A172 (cell line): Measurements from ENCODE around the gene KRT86. TPM values are rescaled to one million over a fixed set of nuclear protein-coding genes. Genes with fewer than 3 reads are reported as not detected.
"Not testable (repeated sequence)": the region's sequence is repeated elsewhere in the genome, so short reads cannot be mapped to it uniquely, and the experiment has no call there.

Experiments used
- DNase-seq: peaks from one replicate; pipeline ENCODE4 v3.0.0-alpha.2; 2015; ENCODE audit warnings: low spot score
- total RNA-seq: library from RNA; depleted of rRNA; stranded (reverse); fragments of >200 nt; shearing (Covaris generic); gene quantifications from 2 replicates; pipeline ENCODE4 v1.2.3, GENCODE V29; 2014

KRT86 gene
- total RNA-seq, 1 experiment from 2014 or later, result 1.6 TPM

GRCh38 chr12:52238916-52239646, 35.4 kb upstream of the KRT86 start:
- no peak for DNase-seq

GRCh38 chr12:52239767-52240166, 34.7 kb upstream of the KRT86 start:
- DNase-seq, result no peak

- DNase-seq, result not testable (repeated sequence)
Measured at GRCh38 chr12:52240247-52240646, 34.2 kb upstream of the KRT86 start.

GRCh38 chr12:52241205-52241842, 33.1 kb upstream of the KRT86 start:
- no peak for DNase-seq

- DNase-seq, result no peak
Measured at GRCh38 chr12:52242442-52243258, 31.8 kb upstream of the KRT86 start.

GRCh38 chr12:52243259-52243855, 31.1 kb upstream of the KRT86 start:
- DNase-seq, result peak; percentile 58

- DNase-seq, result peak; percentile 96
Measured at GRCh38 chr12:52243856-52244614, 30.4 kb upstream of the KRT86 start.

DNA sequence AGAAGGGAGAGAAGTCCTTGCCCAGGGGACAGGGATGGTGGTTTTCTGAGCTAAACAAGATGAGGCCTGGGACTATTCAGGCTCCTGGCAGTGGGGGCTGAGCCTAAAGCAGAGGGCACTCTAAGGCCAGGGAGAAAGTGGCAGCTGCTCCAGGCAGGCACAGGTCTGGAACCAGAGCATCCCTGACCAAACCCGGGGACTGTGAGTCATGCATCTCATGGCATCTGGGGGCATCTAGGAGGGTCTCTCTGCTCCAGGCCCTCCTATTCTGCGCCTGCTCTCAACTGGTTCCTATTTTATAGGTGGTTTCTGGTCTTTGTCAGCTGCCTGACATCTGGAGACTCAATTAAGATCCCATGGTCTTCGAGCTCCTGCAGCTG, 29.8 kb upstream of the KRT86 start:
- DNase-seq, result peak; percentile 36

DNA sequence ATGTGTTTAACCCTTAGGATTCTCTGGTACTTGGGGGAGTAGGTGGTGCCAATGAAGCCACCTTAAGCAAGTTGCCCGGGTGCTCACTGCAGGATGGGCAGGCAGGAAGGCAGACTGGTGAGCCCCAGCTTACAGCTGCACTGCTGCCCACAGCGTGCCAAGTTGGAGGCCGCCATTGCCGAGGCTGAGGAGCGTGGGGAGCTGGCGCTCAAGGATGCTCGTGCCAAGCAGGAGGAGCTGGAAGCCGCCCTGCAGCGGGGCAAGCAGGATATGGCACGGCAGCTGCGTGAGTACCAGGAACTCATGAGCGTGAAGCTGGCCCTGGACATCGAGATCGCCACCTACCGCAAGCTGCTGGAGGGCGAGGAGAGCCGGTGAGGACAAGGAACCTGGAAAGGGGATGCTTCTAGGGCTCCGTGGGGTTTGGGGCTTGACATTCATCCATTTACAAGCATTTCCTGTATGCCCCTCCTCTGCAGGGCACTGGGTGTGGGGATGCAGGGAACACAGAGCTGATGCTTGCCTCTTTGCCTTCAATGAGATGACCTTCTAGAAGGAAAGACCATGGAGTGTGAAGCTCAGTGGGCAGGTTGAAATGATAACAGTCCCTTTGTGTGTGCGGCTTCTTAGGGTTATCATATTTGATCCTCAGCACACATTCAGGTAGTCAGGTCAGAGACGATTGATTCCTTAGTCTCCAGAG, 29.0 kb upstream of the KRT86 start:
- DNase-seq, result no peak

DNA sequence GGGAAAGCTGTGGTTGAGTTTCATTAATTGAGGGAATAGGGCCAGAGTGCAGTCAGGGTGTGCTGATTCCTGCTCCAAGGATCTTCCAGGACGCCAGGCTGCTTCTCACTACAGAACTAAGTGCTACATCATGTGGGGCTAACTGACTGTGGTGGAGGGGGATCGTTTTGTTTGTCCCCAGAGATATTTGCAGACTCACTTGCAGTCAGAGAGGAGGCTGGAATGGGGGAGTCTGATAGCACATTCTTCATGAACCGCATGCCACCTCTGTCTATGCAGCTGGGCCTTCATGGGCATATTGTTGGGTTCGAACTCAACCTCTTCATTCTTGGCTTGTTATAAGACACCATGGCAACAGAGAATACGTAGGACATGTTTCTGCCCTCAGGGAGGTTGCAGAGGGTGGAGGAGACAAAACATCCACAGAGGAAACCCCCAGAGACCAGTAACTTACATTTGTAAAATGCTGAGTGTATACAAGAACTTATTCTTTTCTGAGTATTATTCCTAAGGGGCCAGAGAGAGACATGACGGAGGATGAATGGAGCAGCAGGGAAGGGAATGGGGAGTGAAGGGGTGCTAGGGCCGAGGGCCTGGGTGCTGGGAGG, 28.4 kb upstream of the KRT86 start:
- no peak for DNase-seq

GRCh38 chr12:52246720-52247621, 27.5 kb upstream of the KRT86 start:
- DNase-seq, result peak; percentile 65

DNA sequence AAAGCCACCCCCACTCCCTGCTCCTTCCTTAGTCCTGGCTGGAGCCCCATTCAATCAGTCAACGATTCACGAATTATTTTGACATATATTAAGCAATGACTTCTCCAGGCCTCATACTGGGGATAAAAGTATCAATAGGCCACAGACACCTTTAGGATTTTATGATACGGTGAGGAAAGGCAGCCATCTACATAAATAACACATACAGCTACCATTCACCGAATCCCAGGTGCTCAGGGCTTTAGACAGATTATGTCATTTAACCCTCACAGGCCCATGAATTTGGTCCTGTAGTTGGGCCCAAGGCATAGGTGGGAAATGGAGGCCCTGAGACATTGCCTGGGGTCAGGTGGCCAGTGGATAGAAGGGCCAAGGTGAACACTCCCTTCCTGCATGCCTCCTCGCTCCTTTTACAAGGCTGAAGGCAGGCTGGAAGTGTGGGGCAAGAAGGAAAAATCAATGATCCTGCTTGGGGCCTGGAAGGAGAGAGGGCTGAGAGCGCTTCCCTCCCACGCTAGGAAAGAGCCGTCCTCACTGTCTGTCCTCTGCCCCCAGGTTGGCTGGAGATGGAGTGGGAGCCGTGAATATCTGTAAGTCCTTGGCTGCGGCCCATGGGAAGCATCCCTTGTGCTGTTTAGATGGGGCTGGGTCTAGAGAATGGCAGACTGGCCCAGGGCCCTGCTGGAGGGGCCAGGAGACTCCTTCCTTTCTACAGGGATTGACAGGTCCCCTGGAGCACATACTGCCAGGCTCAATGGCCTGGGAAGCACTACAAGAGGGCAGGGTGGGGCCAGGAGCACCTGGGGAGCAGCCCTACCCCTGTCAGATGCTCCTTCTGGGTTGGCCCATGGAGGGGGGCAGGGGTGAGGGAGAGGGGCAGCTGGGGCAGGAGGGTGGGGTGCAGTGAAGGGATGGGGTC, 26.6 kb upstream of the KRT86 start:
- no peak for DNase-seq

DNA sequence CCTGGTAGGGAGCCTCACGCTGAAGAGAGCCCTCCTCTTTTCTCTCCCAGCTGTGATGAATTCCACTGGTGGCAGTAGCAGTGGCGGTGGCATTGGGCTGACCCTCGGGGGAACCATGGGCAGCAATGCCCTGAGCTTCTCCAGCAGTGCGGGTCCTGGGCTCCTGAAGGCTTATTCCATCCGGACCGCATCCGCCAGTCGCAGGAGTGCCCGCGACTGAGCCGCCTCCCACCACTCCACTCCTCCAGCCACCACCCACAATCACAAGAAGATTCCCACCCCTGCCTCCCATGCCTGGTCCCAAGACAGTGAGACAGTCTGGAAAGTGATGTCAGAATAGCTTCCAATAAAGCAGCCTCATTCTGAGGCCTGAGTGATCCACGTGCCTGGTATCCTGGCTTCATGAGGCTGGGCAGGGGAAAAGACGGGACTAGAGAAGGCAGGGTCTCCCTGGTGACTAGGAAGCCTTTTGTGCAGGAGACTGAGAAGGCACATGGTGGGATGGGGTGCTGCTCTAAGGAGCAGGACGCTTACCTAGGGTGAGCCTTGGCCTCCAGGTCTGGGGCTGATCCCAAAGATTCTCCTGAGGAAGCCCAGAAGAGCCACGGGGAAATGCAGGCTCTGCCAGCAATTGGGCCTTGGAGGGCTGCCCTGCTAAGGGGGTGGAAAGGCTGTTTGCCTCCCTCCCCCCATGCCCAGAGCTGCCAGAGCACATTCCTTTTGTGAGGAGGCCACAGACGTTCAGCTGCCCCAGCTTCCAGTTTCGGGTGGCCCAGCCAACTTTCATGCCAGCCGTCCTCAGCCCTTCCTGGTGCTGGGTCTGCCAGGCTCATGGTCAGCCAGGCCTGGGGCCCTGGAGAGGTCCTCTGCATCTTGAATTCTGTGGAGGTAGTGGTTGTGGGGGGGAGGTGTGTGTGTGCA, 25.6 kb upstream of the KRT86 start:
- no peak for DNase-seq

DNA sequence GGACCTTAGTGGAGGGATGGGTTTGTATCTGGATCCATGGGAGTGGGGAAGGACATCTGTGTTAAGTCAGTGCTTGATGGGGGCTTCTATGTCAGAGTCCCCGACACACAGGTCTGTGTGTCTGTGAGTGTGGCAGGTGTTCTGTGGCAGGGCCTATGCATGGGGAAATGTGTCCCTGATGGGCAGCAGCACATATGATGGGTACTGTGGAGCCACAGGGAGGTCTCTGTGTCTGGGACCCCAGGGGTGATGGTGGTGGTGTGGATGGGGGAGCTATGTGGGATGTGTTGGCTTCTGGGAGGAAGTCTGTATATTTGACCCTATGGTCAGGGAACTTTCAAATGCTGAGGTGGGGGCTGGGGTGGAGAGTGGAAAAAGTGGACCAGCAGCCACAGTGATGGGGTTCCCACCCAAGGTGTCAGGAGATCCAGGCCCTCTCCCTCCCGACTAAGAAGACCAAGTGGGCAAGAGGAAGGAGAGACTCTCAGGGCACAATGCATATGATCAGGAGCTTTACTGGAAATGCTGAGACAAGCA, 24.9 kb upstream of the KRT86 start:
- no peak for DNase-seq

DNA sequence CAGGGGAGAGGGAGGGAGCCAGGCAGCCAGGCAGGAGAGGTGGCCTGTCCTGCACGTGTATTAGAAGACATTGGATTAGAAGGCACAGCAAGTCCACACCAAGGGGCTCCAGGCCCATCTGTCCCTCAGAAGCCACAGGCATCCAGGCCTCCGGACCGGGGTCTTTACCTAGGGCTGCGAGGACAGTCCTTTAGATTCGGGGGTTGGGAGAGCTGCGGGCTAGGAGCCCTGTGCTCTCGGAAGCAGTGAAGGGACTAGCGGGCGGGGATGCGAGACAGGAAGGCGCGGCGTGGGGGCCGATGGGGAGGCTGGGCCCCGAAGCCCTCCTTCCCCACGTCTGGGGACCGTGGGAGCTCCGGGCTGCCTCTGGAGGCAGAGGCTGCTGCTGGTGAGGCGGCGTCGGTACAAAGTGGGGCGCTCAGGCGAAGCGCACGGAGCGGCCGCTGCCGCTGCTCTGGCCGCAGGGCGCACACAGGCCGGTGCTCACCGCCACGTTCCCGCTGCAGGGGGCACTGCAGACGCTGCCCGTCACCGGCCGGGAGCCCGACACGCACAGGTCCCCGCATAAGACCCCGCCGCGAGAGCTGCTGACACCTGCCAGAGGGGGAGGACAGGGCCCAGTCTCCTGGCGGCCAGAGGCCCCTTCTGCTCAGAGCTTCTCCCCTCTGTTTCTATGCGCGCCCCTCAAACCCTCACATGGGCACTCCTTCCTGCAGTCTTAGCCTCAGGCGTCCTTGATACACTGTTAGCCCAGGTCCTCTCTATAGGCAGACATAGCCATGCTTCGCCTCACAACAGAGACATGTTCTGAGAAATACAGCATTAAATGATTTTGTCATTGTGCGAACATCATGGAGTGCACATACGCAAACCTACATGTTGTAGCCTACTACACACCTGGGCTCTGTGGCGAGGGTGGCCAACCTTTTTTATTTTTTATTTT, 24.1 kb upstream of the KRT86 start:
- DNase-seq, result no peak
